ENCODE measurements around the gene GPSM1. TPM values are rescaled to one million over a fixed set of nuclear protein-coding genes. Genes with fewer than 3 reads are reported as not detected.

The GPSM1 gene
- total RNA-seq, 1 donor: 39.1 TPM

DNA sequence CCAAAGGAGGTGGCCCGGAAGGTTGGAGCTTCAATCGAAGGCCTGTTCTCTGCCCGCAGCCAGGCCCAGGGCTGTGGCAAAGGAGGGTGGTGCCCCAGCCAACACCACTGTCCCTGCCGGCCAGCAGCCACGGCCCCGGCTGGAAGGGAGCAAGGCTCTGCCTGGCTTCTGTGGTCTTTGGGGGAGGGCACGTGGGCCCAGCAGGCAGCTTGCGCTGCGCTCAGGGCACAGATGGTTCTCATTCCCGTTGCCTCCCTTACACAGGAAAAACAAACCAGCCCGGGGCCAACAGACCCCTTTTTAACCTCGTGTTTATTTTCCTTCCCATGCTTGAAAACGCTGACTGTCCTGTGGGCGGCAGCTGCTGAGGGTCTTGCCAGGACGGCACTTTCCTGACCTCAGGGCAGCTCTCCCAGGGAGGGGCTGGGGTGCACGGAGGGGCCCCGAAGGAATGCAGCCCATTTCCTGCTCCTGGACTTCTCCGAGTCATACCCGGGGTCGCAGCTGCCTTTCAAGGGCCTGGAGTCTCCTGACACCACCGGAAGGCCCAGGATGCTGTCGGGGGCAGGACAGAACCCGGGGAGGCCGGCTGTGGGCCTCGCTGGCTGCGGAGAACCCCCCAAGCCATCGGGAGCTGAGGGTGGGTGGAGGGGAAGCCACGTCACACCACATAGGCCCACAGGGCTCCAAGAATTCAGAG is 1.1 kb upstream of the GPSM1 start:
- Histone ChIP-seq H3K27ac (ENCODE audit: low read depth, low read length) (peak overlapping the region; percentile 78), H3K27me3 (ENCODE audit: insufficient read depth, low read length) (no peaks in the 10 kb centered on the region), H3K4me2 (ENCODE audit: insufficient read depth, low read length) (peak overlapping the region; percentile 61), H3K4me1 (ENCODE audit: insufficient read depth, low read length) (peaks cover 29% of the 10 kb centered on the region), H3K9me3 (ENCODE audit: low read depth, low read length) (peaks cover 2% of the 10 kb centered on the region), H3K4me3 (ENCODE audit: insufficient read depth, low read length) (peak overlapping the region; percentile 55), H2AFZ (ENCODE audit: low read length) (peak overlapping the region; percentile 85), H3K79me2 (ENCODE audit: insufficient read depth, low read length) (peaks cover 34% of the 10 kb centered on the region), H3K36me3 (ENCODE audit: insufficient read depth, low read length) (peaks cover 5% of the 10 kb centered on the region), H4K20me1 (ENCODE audit: insufficient read depth, low read length) (peaks cover 28% of the 10 kb centered on the region)
- TF ChIP-seq CTCF (IDR thresholded peaks at IDR 0.05; ENCODE audit: extremely low read depth, low read depth, low read length): no peak
- DNase-seq (ENCODE audit: insufficient read length, low spot score, missing footprints): peak; percentile 99

DNA sequence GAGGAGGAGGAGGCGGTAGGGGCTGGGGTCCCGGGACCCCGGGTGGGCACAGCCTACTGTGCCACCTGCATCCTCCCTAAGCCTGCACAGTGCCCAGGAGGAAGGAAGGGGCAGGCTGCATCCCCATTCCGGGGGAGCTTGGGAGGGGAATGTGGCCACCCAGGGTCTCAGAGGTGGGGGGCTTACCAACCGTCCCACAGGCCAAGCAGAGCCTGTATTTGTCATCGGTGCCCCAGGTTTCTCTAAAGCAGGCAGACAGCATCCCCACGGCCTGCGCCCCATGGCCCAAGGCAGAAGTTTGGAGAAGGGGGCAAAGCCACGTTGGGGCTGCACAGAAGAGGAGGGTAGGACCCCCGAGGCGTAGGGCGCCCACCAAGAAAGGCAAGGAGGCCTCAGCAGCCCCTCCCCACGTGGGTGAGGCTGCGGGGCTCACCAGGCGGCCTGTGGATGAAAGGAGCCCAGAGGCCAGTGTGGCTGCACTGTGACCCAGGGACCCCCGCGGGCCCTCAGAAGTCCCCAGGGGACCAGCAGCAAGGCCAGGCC is 507 bp upstream of the GPSM1 start:
- H3K79me2 ChIP-seq (ENCODE audit: insufficient read depth, low read length): peaks cover 40% of the 10 kb centered on the region
- H3K27me3 ChIP-seq (ENCODE audit: insufficient read depth, low read length): no peaks in the 10 kb centered on the region
- H3K27ac ChIP-seq (ENCODE audit: low read depth, low read length): peak overlapping the region; percentile 78
- peaks cover 34% of the 10 kb centered on the region for H4K20me1 ChIP-seq (ENCODE audit: insufficient read depth, low read length)
- H3K4me3 ChIP-seq (ENCODE audit: insufficient read depth, low read length): peak overlapping the region; percentile 55
- TF ChIP-seq CTCF (IDR thresholded peaks at IDR 0.05; ENCODE audit: extremely low read depth, low read depth, low read length): no peak
- H3K4me1 ChIP-seq (ENCODE audit: insufficient read depth, low read length): peaks cover 29% of the 10 kb centered on the region
- DNase-seq (ENCODE audit: insufficient read length, low spot score, missing footprints): no peak
- H3K4me2 ChIP-seq (ENCODE audit: insufficient read depth, low read length): peak overlapping the region; percentile 61
- H3K9me3 ChIP-seq (ENCODE audit: low read depth, low read length): no peaks in the 10 kb centered on the region
- peak overlapping the region; percentile 85 for H2AFZ ChIP-seq (ENCODE audit: low read length)
- peaks cover 5% of the 10 kb centered on the region for H3K36me3 ChIP-seq (ENCODE audit: insufficient read depth, low read length)

DNA sequence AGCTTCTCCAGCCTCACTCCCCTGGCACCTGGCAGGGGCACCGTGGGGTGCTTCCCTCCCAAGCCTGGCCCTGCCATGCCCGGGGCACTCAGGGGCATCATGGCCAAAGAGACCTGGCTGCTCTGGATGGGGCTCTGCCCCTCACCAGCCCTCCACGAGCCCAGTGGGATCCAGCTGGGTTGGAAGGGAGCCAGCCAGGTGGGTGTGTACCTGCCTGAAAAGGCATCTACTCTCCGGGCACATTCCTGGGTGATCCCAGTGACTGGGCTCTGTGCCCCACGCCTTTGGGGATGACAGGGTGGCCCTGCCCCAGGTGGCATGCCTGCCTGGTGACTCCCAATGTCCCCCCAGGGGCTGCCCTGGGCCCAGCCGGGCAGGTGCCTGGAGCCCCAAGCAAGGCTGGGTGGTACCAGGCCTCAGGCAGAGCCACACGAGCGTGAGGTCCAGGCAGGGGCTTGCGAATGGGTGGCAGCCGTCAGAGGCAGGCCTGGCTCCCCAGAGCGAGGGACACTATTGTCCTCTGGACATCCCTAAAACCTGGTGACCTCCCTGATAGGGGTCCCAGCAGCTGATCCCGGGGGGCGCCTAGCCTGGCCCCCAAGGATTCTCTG is 777 bp downstream of the GPSM1 start:
- H3K4me1 ChIP-seq (ENCODE audit: insufficient read depth, low read length): peaks cover 29% of the 10 kb centered on the region
- H3K36me3 ChIP-seq (ENCODE audit: insufficient read depth, low read length): peaks cover 9% of the 10 kb centered on the region
- H4K20me1 ChIP-seq (ENCODE audit: insufficient read depth, low read length): peaks cover 44% of the 10 kb centered on the region
- no peak for TF ChIP-seq CTCF (IDR thresholded peaks at IDR 0.05; ENCODE audit: extremely low read depth, low read depth, low read length)
- H3K4me2 ChIP-seq (ENCODE audit: insufficient read depth, low read length): peak overlapping the region; percentile 96
- H3K27me3 ChIP-seq (ENCODE audit: insufficient read depth, low read length): no peaks in the 10 kb centered on the region
- no peak overlapping the region for H2AFZ ChIP-seq (ENCODE audit: low read length)
- no peaks in the 10 kb centered on the region for H3K9me3 ChIP-seq (ENCODE audit: low read depth, low read length)
- peak; percentile 93 for DNase-seq (ENCODE audit: insufficient read length, low spot score, missing footprints)
- H3K79me2 ChIP-seq (ENCODE audit: insufficient read depth, low read length): peaks cover 53% of the 10 kb centered on the region
- peak overlapping the region; percentile 82 for H3K27ac ChIP-seq (ENCODE audit: low read depth, low read length)
- H3K4me3 ChIP-seq (ENCODE audit: insufficient read depth, low read length): peak overlapping the region; percentile 91

DNA sequence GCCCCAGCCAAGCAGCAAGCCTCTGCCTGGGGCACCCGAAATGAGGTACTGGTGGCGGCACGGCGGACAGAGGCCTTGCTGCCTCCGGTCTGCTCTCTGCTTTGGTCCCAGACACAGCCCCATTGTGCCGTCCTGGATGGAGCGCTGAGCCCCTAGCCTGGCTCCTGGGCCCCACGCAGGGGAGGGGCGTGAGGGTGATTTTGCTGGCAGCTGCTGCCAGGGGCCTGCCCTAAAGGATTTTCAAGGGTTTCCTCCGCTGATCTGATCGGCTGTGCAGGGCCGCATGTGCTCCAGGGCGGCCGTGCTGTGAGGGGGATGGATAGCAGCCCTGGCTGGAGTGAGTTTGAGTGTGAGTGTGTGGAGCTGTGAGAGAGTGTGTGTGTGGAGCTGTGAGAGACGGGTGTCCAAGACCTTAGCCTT is 1.3 kb downstream of the GPSM1 start:
- Histone ChIP-seq H4K20me1 (ENCODE audit: insufficient read depth, low read length) (peaks cover 48% of the 10 kb centered on the region), H3K79me2 (ENCODE audit: insufficient read depth, low read length) (peaks cover 58% of the 10 kb centered on the region), H3K4me1 (ENCODE audit: insufficient read depth, low read length) (peaks cover 29% of the 10 kb centered on the region), H3K9me3 (ENCODE audit: low read depth, low read length) (no peaks in the 10 kb centered on the region), H3K27me3 (ENCODE audit: insufficient read depth, low read length) (no peaks in the 10 kb centered on the region), H3K4me3 (ENCODE audit: insufficient read depth, low read length) (peak overlapping the region; percentile 91), H3K36me3 (ENCODE audit: insufficient read depth, low read length) (peaks cover 9% of the 10 kb centered on the region), H2AFZ (ENCODE audit: low read length) (no peak overlapping the region), H3K27ac (ENCODE audit: low read depth, low read length) (peak overlapping the region; percentile 82), H3K4me2 (ENCODE audit: insufficient read depth, low read length) (peak overlapping the region; percentile 96)
- DNase-seq (ENCODE audit: insufficient read length, low spot score, missing footprints): peak; percentile 98
- TF ChIP-seq CTCF (IDR thresholded peaks at IDR 0.05; ENCODE audit: extremely low read depth, low read depth, low read length): no peak
